Choroid plexus epithelial cell (primary cell): ENCODE data around the gene INTS3.
"Not testable (repeated sequence)": the region's sequence is repeated elsewhere in the genome, so short reads cannot be mapped to it uniquely, and the experiment has no call there.

Source experiments
- DNase-seq: peaks from one replicate; pipeline ENCODE4 v3.0.0-alpha.2; 2010; ENCODE audit warnings: low read depth
- H3K4me3 ChIP-seq: 2 replicates; pipeline ENCODE4 v1.5.1; 2011; ENCODE audit warnings: low read depth, mild to moderate bottlenecking, control low read depth, low read length, moderate library complexity
- TF ChIP-seq, protein P1 (sequence below): conservative IDR thresholded peaks from 2 replicates; pipeline ENCODE4 v1.5.1; 2011; ENCODE audit warnings: low read depth, mild to moderate bottlenecking, control low read depth, inconsistent platforms, low read length, moderate library complexity

INTS3 gene

DNA sequence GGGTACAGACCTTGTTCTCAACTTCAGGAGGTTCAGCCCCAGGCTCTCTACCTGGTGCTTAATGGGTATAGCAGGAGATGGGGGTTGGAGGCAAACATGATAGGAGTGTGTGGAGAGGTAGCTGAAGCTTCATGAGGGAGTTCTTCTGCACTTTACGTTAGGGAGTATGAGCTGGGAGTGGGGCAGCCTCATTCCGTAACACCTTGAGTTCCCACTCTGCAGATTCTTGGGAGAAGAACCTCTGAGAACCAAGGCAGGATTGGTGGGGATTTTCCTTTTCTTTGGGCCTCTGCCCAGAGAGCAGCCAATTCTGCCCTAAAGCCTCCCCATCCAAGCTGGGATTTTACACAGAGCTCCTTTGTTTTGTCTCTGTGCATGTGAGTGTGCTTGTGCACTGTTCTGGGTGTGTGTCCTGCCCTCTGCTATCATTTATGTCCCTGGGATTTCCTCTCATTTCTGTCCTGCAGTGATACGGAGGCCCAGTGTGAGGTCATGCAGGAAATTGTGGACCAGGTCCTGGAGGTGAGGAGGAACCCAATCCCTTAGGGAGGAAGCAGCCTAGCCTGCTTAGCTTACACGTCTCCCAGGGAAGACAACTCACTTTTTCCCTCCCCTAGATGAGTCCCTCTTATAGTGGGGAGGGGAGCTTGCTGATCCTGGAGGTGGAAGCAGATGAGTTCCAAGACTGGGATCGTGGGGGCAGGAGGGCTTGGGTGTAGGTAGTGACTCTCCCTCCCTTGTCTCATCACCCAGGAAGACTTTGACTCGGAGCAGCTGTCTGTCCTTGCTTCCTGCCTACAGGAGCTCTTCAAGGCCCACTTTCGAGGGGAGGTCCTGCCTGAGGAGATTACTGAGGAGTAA is 35.7 kb downstream of the INTS3 start:
- TF ChIP-seq, protein P1, sequence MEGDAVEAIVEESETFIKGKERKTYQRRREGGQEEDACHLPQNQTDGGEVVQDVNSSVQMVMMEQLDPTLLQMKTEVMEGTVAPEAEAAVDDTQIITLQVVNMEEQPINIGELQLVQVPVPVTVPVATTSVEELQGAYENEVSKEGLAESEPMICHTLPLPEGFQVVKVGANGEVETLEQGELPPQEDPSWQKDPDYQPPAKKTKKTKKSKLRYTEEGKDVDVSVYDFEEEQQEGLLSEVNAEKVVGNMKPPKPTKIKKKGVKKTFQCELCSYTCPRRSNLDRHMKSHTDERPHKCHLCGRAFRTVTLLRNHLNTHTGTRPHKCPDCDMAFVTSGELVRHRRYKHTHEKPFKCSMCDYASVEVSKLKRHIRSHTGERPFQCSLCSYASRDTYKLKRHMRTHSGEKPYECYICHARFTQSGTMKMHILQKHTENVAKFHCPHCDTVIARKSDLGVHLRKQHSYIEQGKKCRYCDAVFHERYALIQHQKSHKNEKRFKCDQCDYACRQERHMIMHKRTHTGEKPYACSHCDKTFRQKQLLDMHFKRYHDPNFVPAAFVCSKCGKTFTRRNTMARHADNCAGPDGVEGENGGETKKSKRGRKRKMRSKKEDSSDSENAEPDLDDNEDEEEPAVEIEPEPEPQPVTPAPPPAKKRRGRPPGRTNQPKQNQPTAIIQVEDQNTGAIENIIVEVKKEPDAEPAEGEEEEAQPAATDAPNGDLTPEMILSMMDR, result no peak
- no peak overlapping the region for H3K4me3 ChIP-seq
- DNase-seq, result no peak

DNA sequence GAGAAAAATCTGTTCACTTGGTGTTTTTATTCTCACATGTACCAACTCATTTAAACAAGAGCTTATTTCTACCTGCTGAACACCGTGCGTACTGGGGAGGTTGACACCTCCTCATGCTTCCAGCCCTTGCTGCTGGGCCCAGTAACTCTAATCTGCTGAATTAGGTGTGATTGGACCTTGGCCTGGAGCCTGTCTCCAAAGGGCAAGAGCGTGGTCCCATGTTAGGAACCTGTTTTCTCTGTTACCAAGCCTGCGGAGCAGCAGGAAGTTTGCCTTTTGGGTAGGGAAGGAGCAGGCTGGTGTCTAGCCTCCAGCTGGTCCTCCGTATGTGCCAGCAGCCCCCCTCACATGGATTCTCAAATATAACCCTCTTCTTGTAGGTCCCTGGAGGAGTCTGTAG is 36.5 kb downstream of the INTS3 start:
- DNase-seq, result no peak
- TF ChIP-seq, protein P1, result no peak
- no peak overlapping the region for H3K4me3 ChIP-seq

DNA sequence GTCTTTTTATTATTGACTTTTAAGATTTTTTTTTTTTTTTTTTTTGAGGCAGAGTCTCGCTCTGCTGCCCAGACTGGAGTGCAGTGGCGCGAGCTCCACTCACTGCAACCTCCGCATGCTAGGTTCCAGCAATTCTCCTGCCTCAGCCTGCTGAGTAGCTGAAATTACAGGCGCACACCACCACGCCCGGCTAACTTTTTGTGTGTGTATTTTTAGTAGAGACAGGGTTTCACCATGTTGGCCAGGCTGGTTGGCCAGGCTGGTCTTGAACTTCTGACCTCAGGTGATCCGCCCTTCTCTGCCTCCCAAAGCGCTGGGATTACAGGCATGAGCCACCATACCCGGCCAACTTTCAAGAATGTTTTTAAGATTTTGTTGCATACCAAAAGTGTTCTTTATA is 38.8 kb downstream of the INTS3 start:
- DNase-seq, H3K4me3 ChIP-seq: not testable (repeated sequence)

DNA sequence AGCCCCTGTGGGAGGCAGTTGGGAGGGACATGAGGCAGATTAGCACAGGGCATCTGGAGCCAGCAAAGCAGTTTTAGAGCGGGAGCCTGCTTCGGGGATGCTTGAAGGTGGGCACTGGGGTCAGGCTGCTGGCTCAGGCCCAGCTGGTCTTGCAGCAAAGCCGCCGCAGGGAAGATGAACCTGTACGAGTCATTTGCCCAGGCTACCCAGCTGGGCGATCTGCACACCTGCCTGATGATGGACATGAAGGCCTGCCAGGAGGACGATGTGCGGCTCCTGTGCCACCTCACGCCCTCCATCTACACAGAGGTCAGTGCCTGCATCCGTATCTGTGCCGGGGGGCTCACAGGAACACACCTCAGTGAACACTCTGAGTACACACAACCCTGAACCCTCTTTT is 39.7 kb downstream of the INTS3 start:
- no peak for DNase-seq
- TF ChIP-seq, protein P1, result no peak
- H3K4me3 ChIP-seq, result no peak overlapping the region

DNA sequence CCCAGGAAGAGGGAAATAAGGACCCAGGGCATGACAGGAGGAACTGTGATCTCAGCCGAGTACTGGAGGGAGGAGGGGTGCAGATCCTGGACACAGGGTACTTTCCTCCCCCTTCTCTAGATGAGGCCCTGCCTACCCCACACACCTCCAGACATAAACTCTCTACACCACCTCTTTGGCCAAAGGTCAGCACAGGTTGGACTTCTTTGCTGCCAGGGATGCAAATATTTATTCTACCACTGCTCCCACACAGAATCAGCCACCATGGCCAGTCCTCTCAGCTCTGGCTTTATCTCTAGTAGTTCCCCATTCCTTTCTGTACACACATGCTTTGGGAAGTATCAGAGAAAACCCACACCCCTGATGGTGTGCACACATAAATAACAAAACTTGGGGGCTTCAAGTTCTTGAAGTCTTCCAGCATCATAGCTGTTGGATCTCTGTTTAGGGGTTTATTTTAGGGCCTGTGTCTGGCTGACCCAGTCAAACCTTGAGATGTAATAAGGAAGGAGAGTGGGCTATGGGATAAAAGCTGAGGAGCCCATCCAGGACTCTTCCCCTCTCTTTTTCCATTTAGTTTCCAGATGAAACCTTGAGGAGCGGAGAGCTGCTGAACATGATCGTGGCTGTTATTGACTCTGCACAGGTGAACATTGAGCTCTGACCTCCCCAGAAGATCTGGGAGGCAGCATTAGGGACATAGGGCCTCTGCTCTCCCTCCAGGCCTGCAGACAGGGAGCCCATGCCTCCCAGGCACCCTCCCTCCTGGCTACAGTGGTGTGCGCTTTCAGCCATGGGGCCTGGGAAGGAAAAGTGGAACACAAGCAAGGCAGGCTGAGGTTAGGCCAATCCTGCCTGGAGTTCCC is 40.7 kb downstream of the INTS3 start:
- H3K4me3 ChIP-seq, result no peak overlapping the region

DNA sequence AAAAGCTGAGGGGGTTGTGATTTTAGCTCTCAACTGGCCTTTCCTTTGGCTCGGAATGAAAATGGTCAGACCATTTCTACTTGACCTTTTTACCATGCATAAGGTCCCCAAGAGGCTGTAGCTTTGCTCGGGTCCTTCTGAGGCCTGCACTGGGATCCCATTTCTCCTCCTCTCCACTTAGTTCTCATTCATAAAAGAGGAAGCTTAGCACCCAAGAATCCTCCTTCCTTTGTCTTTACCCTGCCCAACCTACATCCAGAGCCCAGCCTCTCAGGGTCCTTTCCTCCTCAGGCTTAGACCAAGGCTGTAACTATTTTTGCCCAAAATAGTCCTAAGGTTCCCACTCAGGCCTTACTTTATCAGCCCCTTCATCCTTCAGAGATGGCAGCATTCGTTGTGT is 41.4 kb downstream of the INTS3 start:
- TF ChIP-seq, protein P1, result no peak
- H3K4me3 ChIP-seq, result no peak overlapping the region
- DNase-seq, result no peak

More for the DNA sequence above, 40.7 kb downstream of the INTS3 start:
- no peak for DNase-seq
- TF ChIP-seq, protein P1, result no peak

DNA sequence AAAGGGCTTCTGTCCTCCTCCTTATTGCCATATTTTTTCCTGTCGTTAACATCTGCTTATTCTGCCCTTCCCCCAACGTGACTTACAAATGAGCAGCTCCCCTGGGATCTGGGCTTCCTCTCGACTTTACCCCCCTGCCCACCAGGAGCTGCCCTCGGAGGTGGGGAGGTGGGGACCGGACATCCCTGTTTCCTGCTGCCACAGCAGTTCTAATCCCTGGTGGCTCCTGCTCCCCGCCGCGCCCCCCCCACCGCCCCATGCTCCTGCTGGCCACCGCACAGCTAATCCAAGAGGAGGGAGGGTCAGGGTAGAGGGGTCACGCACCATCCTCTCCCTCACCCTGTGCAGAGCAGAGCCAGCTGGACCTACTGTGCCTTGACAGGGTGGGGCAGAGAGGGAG is 42.9 kb downstream of the INTS3 start:
- no peak for DNase-seq
- TF ChIP-seq, protein P1, result no peak
- no peak overlapping the region for H3K4me3 ChIP-seq
